HG03095 (cell line): Measurements from ENCODE around the gene FAM236A.
"Not testable (repeated sequence)": the region's sequence is repeated elsewhere in the genome, so short reads cannot be mapped to it uniquely, and the experiment has no call there.

Source experiments
- ATAC-seq: cut with Tn5 transposase; IDR thresholded peaks from one replicate; pipeline ENCODE4 v1.9.1; 2021; ENCODE audit warnings: moderate library complexity; ENCODE audit not compliant: unreplicated experiment

FAM236A gene

GRCh38 chrX:72937906-72938305 lies at the start of gene FAM236A:
FAM236A (plus strand) TSS chrX:72938206; CDS start chrX:72938263, 57 bp downstream.
- not testable (repeated sequence) for ATAC-seq

DNA sequence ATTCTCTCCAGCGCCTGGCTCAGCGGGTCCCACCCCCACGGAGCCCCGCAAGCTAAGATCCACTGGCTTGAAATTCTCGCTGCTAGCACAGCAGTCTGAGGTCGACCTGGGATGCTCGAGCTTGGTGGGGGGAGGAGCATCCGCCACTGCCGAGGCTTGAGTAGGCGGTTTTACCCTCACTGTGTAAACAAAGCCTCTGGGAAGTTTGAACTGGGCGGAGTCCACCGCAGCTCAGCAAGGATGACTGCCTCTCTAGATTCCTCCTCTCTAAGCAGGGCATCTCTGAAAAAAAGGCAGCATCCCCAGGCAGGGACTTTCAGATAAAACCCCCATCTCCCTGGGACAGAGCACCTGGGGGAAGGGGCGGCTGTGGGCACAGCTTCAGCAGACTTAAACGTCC lies 48.3 kb upstream of the FAM236A start:
- not testable (repeated sequence) for ATAC-seq

DNA sequence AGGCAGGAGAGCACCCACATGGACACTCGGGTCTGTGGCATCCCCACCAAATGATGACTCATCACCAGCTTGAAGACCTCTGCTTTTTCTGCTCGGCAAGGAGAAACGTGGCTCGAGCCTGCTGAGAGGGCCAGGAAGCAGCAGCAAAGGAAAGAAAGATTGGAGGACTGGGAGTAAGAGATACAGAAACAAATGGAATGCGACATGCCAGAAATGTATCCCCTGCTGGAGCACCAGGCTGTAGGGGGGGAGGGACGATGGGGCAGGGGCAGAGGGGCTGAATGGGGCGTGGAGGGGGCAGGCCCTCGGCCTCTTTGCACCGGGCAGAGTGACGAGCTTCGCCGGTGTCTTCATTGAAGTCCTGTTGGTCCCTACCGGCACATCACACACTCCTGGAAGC lies 25.7 kb upstream of the FAM236A start, which contains the start of gene FAM236C:
TSS of gene FAM236C (plus strand) at position 301 of the 400 bp plus-strand sequence. CDS start 100 bp downstream, outside the sequence.
- ATAC-seq = not testable (repeated sequence)

- not testable (repeated sequence) for ATAC-seq
Measured at GRCh38 chrX:72916096-72916495, 21.9 kb upstream of the FAM236A start.

DNA sequence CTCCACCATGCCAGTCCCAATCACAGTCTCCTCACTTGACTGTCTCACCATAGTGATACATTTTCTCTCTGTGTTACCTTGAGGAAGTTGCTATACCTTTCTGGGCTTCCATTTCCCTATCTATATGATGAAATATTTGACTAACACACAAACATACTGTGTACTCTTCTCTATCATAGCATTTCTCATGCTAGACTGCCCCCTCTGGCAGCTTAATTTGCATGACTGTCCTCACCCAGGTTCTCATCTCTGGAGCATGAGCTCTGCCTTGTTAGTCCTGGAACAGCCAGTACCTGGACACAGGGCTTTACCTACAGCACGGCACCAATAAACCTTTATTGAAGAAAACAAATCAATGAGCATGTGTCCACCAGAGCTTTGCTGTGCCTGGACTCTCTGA lies 5.7 kb upstream of the FAM236A start:
- not testable (repeated sequence) for ATAC-seq

DNA sequence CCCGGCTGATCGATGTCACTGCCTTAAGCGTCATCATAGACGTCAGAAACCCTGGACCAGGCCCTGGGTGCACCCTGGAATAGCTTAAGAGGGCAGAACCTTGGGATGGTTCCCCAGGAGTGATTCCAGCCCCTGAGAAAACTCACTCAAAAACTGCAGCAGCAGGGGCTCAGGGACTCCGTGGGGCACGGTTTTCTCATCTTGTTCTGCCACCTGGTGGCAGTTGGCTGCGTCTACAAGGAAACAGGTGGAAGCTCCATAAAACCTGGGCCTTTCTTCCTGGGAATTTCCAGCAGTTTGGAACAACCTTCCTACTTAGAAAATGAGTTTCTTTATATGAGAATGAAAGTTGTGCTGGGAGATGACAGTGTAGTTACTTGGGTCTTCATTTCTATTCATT lies 1.6 kb upstream of the FAM236A start:
- not testable (repeated sequence) for ATAC-seq

GRCh38 chrX:72936882-72937455 lies 1.0 kb upstream of the FAM236A start:
- ATAC-seq = not testable (repeated sequence)

DNA sequence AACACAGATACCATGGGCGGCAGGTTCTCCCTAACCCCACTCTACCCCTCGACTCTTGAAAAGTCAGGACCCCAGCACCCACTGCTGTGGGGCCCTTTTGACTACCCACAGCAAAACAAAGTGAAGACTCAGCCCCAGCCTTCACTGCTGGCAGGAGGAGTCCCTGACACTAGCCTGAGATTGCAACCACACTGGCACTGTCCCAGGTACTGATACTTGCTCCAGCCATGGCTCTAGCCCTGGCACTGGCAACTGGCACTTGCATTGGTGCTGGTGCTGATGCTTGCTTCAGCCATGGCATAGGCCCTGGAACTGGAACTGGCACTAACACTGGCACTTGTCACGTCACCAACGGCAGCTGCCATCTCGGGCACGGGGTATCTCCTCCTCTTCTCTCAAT lies 4.3 kb downstream of the FAM236A start:
- ATAC-seq = not testable (repeated sequence)

DNA sequence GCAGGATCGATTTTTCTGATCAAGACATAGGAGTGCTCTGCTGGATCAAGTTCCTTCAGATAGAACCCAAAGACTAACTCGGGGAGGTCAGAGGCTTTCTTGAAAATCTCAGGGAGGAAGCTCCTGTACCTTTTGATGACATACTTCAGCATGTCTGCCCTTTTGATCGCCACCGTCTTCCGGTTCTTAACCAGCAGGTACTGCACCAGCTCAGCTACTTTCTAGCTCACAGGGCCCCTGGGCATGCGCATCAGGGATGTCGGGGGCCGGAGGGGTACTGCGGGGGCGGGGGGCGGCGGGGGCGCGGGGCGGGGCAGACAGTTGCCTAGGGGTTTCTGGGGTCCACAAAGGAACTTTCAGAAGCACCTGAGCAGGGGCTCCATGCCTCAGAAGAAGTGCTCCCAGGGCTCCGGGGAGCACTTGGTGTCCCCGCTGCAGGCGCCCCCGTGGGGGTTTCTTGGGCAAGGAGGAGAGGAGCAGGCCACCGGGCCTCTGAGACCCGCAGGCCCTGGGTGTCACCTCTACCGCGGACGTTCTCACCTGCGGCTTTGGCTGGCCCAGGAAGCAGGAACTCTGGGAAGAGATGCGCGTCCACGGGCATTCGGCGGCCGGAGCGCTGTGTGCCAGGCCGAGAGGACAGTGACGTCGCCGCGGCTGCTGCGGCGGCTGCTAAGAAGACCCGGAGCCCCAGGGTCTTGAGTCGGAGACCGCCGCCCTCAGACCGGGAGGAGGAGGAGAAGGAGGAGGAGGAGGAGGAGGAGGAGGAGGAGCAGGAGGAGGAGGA lies 5.2 kb downstream of the FAM236A start:
- not testable (repeated sequence) for ATAC-seq

- peak; percentile 76 for ATAC-seq
Measured at GRCh38 chrX:72943819-72944169, 5.8 kb downstream of the FAM236A start, which contains the start of gene DMRTC1. DMRTC1 (minus strand) TSS chrX:72943837; CDS start chrX:72875694, 68,143 bp downstream.

DNA sequence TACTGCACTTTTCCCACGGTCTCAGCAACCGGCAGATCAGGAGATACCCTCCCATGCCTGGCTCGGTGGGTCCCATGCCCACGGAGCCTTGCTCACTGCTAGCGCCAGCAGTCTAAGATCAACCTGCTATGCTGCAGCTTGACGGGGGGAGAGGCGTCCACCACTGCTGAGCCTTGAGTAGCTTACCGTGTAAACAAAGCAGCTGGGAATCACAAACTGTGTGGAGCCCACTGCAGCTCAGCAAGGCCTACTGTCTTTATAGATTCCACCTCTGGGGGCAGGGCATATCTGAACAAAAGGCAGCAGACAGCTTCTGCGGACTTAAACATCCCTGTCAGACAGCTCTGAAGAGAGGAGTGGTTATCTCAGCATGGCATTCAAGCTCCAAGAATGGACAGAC lies 22.0 kb downstream of the FAM236A start:
- ATAC-seq = not testable (repeated sequence)

- not testable (repeated sequence) for ATAC-seq
Measured at GRCh38 chrX:72971859-72972258, 33.9 kb downstream of the FAM236A start.

GRCh38 chrX:72974885-72975284 lies 36.9 kb downstream of the FAM236A start:
- not testable (repeated sequence) for ATAC-seq

DNA sequence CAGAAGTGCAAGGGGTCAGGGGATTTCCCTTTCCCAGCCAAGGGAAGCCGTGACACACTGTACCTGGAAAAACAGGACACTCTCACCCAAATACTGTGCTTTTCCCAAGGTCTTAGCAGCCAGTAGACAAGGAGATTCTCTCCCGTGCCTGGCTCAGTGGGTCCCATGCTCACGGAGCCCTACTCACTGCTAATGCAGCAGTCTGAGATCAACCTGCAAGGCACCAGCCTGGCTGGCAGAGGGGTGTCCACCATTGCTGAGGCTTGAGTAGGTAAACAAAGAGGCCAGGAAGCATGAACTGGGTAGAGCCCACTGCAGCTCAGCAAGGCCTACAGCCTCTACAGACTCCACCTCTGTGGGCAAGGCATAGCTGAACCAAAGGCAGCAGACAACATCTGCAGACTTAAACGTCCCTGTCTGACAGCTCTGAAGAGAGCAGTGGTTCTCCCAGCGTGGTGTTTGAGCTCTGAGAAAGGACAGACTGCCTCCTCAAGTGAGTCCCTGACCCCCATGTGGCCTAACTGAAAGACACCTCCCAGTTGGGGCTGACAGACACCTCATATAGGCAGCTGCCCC lies 43.0 kb downstream of the FAM236A start:
- ATAC-seq = not testable (repeated sequence)
